A549 (cell line): ENCODE measurements around the gene ANXA6. TPM values are rescaled to one million over a fixed set of nuclear protein-coding genes. Genes with fewer than 3 reads are reported as not detected.

Experiments used
- ATAC-seq, 2 experiments: fragments of 200-7000 bp in 1 of 2; fragments of >200 bp in 1 of 2; cut with Nextera tagmentation in 1 of 2; cut with Tn5 transposase in 1 of 2; 3 replicates each; pipeline versions ENCODE4 v1.8.0 to v1.9.1; 2018 to 2020; ENCODE audit warnings: mild to moderate bottlenecking in 1 of 2, moderate library complexity in 1 of 2
- CTCF ChIA-PET: fragments of 300-600 bp; sonication (Branson Sonifier 250); formaldehyde crosslinking; extraction: SDS; loops from one replicate; lab custom pipeline; 2021; ENCODE audit warnings: antibody characterized with exemption, inconsistent platforms; lab: Yijun Ruan, JAX
- POLR2A ChIA-PET: fragments of 350-600 bp; formaldehyde crosslinking; extraction: SDS; loops from one replicate; lab custom pipeline; 2021; ENCODE audit warnings: antibody characterized with exemption, inconsistent platforms; lab: Yijun Ruan, JAX
- DNase-seq, 2 experiments: peaks; one replicate each; pipeline versions ENCODE4 v3.0.0 to v3.0.0-alpha.2; 2011 to 2016; ENCODE audit warnings: low read depth in 1 of 2, low spot score in 1 of 2
- FAIRE-seq: peaks from 2 replicates; lab custom pipeline; 2011; peaks lifted over from hg19 to GRCh38; lab: Jason Lieb, UNC
- H3K27ac ChIP-seq, 2 experiments: fragments of >200 bp; sonication (Bioruptor Twin); formaldehyde crosslinking; 3 replicates each; pipeline ENCODE4 v1.5.1; 2016 to 2017
- H3K4me1 ChIP-seq: fragments of >200 bp; sonication (Bioruptor Twin); formaldehyde crosslinking; 3 replicates; pipeline ENCODE4 v1.6.1; 2016
- H3K4me2 ChIP-seq: fragments of >200 bp; sonication (Bioruptor Twin); formaldehyde crosslinking; 3 replicates; pipeline ENCODE4 v1.6.1; 2016
- H3K4me3 ChIP-seq: fragments of >200 bp; sonication (Bioruptor Twin); formaldehyde crosslinking; 3 replicates; pipeline ENCODE4 v1.5.1; 2016
- H3K9me3 ChIP-seq: fragments of >200 bp; sonication (Bioruptor Twin); formaldehyde crosslinking; 3 replicates; pipeline ENCODE4 v1.6.1; 2016
- BCL3 ChIP-seq: fragments of >200 bp; sonication (Bioruptor Twin); formaldehyde crosslinking; IDR thresholded peaks from 3 replicates; pipeline ENCODE4 v1.6.1; 2016
- CBX2 ChIP-seq: fragments of 200-600 bp; sonication (generic); IDR thresholded peaks from 2 replicates; pipeline ENCODE4 v1.6.1; 2016; ENCODE audit warnings: low read depth, mild to moderate bottlenecking, borderline replicate concordance
- CEBPB ChIP-seq, 2 experiments: fragments of >200 bp in 1 of 2; sonication (Bioruptor Twin) in 1 of 2; formaldehyde crosslinking in 1 of 2; IDR thresholded peaks; 2 replicates each; pipeline ENCODE4 v1.6.1; 2012 to 2016
- ELK1 ChIP-seq: fragments of 150-350 bp; IDR thresholded peaks from 2 replicates; pipeline ENCODE4 v1.6.1; 2014; ENCODE audit warnings: low read depth, mild to moderate bottlenecking, low read length
- ESRRA ChIP-seq: fragments of 150-350 bp; IDR thresholded peaks from 2 replicates; pipeline ENCODE4 v1.6.1; 2014; ENCODE audit warnings: mild to moderate bottlenecking, low read length, borderline replicate concordance
- FOSL2 ChIP-seq, 2 experiments: fragments of 450-650 bp in 1 of 2; fragments of >200 bp in 1 of 2; sonication (Bioruptor Twin) in 1 of 2; formaldehyde crosslinking; IDR thresholded peaks; 2 replicates each; pipeline versions ENCODE4 v1.5.0 to v1.6.1; 2016 to 2020; ENCODE audit warnings: mild to moderate bottlenecking in 1 of 2, moderate library complexity in 1 of 2
- GATA3 ChIP-seq: IDR thresholded peaks from 2 replicates; pipeline ENCODE4 v1.6.1; 2012; ENCODE audit warnings: borderline replicate concordance
- HEYL ChIP-seq: fragments of 250-450 bp; sonication (Bioruptor Pico); IDR thresholded peaks from 2 replicates; pipeline ENCODE4 v1.8.0; 2021; ENCODE audit warnings: mild to moderate bottlenecking, moderate library complexity
- HOXB13 ChIP-seq: fragments of 250-450 bp; sonication (Bioruptor Pico); IDR thresholded peaks from 2 replicates; pipeline ENCODE4 v1.5.0; 2020; ENCODE audit warnings: low read depth, mild to moderate bottlenecking, moderate library complexity
- HOXB5 ChIP-seq: fragments of 250-450 bp; sonication (Bioruptor Pico); IDR thresholded peaks from 2 replicates; pipeline ENCODE4 v1.5.0; 2020; ENCODE audit warnings: mild to moderate bottlenecking, moderate library complexity
- JUN ChIP-seq, 2 experiments: fragments of >200 bp; sonication (Bioruptor Twin); formaldehyde crosslinking; IDR thresholded peaks; 2 replicates in 1 of 2; 3 replicates in 1 of 2; pipeline ENCODE4 v1.6.1; 2016 to 2017
- KDM1A ChIP-seq: fragments of 200-600 bp; sonication (generic); IDR thresholded peaks from 2 replicates; pipeline ENCODE4 v1.6.1; 2016; ENCODE audit warnings: low read depth, mild to moderate bottlenecking
- KDM5A ChIP-seq: fragments of 200-600 bp; sonication (generic); IDR thresholded peaks from 2 replicates; pipeline ENCODE4 v1.6.1; 2016; ENCODE audit warnings: antibody characterized with exemption, mild to moderate bottlenecking
- MAX ChIP-seq: IDR thresholded peaks from 2 replicates; pipeline ENCODE4 v1.6.1; 2012
- MAZ ChIP-seq: fragments of 150-350 bp; IDR thresholded peaks from 2 replicates; pipeline ENCODE4 v1.6.1; 2014; ENCODE audit warnings: antibody characterized with exemption, low read depth, low read length, borderline replicate concordance
- MYC ChIP-seq: IDR thresholded peaks from 2 replicates; pipeline ENCODE4 v1.6.1; 2012; ENCODE audit warnings: mild to moderate bottlenecking, inconsistent platforms, low read length, improper control_type of control experiment, borderline replicate concordance
- NFE2L2 ChIP-seq: fragments of 150-350 bp; conservative IDR thresholded peaks from 2 replicates; pipeline ENCODE4 v1.6.1; 2014; ENCODE audit warnings: low read length
- NR3C1 ChIP-seq: fragments of >200 bp; sonication (Bioruptor Twin); formaldehyde crosslinking; IDR thresholded peaks from 3 replicates; pipeline ENCODE4 v1.6.1; 2017
- POLR2AphosphoS2 ChIP-seq: conservative IDR thresholded peaks from 2 replicates; pipeline ENCODE4 v1.6.1; 2012; ENCODE audit warnings: low read length, improper control_type of control experiment, inconsistent platforms
- RARB ChIP-seq: fragments of 250-450 bp; sonication (Bioruptor Pico); IDR thresholded peaks from 2 replicates; pipeline ENCODE4 v1.8.0; 2021; ENCODE audit warnings: mild to moderate bottlenecking, moderate library complexity
- RFX5 ChIP-seq: fragments of 450-650 bp; IDR thresholded peaks from 2 replicates; pipeline ENCODE4 v1.7.1; 2014; ENCODE audit warnings: antibody characterized with exemption, mild to moderate bottlenecking, moderate library complexity
- SMC3 ChIP-seq: fragments of >200 bp; sonication (Bioruptor Twin); formaldehyde crosslinking; IDR thresholded peaks from 3 replicates; pipeline ENCODE4 v1.6.1; 2018; ENCODE audit warnings: inconsistent platforms
- ZC3H11A ChIP-seq: fragments of 450-650 bp; IDR thresholded peaks from 2 replicates; pipeline ENCODE4 v1.6.1; 2014; ENCODE audit warnings: antibody characterized with exemption, mild to moderate bottlenecking
- ZFP36 ChIP-seq: fragments of 450-650 bp; IDR thresholded peaks from 2 replicates; pipeline ENCODE4 v1.6.1; 2014; ENCODE audit warnings: borderline replicate concordance; ENCODE audit not compliant: partially characterized antibody
- ZSCAN20 ChIP-seq: fragments of 250-450 bp; sonication (Bioruptor Pico); IDR thresholded peaks from 2 replicates; pipeline ENCODE4 v1.8.0; 2022; ENCODE audit warnings: mild to moderate bottlenecking, moderate library complexity
- WGBS: methylation state at CpG from one replicate; pipeline ENCODE4 v1.1.6; 2017; ENCODE audit errors: missing lambda C conversion rate; 5-methylcytosine and 5-hydroxymethylcytosine counted together
- polyA plus RNA-seq, 4 experiments: library from polyadenylated mRNA; depleted of rRNA in 3 of 4; stranded (reverse); fragments of >200 nt; fragmentation: RNase III in 1 of 4; extraction: RNeasy Plus Mini Kit Qiagen cat#74134 plus additional on column Dnase treatment in 1 of 4; gene quantifications; 2 replicates in 3 of 4; 3 replicates in 1 of 4; pipeline ENCODE4 v1.2.3, GENCODE V29; 2011 to 2017
- TF ChIP-seq, protein P1 (sequence below): fragments of 200-600 bp; sonication (generic); IDR thresholded peaks from 2 replicates; pipeline ENCODE4 v1.6.1; 2016; ENCODE audit warnings: antibody characterized with exemption, mild to moderate bottlenecking, moderate library complexity

ANXA6 gene
- polyA plus RNA-seq, 2 of the 4 experiments (the other 2 are of a cell fraction) = 32.4 to 53.0 TPM

DNA sequence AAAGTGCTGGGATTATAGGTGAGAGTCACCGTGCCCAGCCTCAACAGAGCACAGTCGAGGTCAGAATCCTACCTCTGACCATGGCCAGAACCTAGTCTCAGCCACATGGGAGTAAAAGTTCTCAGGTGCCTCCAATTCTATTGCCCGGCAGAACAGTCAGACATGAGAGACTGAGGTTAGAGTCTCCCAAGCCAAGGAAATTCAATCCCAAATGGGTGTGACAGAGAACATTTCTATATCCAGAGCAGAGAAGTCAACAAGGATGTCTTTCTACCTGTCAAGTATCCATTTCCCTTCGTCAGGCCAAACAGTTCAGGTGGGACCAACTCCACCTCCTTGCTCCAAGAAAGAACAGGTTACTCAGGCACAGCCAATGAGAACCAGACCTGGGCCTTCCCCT, 10.5 kb downstream of the ANXA6 start:
- ATAC-seq = no peak
- ChIA-PET POLR2A (no interaction called here), CTCF (interaction anchor here (1.2 to 7.4 kb wide), 3 partner anchors 17 to 21 kb away, joined by 5 to 28 read pairs (median 16); no protein-coding TSS in a partner anchor)
- DNase-seq = no peak
- H3K9me3 ChIP-seq = no peaks in the 10 kb centered on the region
- 65% methylated on average over 4 of the region's 4 CpGs for WGBS
- no peak overlapping the region for H3K4me2 ChIP-seq
- no peak overlapping the region for H3K4me3 ChIP-seq
- no peak overlapping the region for H3K27ac ChIP-seq
- no peaks in the 10 kb centered on the region for H3K4me1 ChIP-seq
- no peak for FAIRE-seq
- TF ChIP-seq RFX5 (no peak), HEYL (CRISPR knock-in tag) (no peak), ZC3H11A (no peak), ZFP36 (no peak), POLR2AphosphoS2 (no peak), KDM5A (no peak), CEBPB (IDR thresholded peaks at IDR 0.05) (no peak), RARB (CRISPR knock-in tag) (no peak), FOSL2 (IDR thresholded peaks at IDR 0.05) (no peak), FOSL2 (CRISPR knock-in tag; IDR thresholded peaks at IDR 0.05) (no peak), JUN (IDR thresholded peaks at IDR 0.05) (no peak), CBX2 (no peak), MAZ (no peak), ESRRA (no peak), HOXB5 (CRISPR knock-in tag) (no peak), ELK1 (no peak)
- TF ChIP-seq, protein P1, sequence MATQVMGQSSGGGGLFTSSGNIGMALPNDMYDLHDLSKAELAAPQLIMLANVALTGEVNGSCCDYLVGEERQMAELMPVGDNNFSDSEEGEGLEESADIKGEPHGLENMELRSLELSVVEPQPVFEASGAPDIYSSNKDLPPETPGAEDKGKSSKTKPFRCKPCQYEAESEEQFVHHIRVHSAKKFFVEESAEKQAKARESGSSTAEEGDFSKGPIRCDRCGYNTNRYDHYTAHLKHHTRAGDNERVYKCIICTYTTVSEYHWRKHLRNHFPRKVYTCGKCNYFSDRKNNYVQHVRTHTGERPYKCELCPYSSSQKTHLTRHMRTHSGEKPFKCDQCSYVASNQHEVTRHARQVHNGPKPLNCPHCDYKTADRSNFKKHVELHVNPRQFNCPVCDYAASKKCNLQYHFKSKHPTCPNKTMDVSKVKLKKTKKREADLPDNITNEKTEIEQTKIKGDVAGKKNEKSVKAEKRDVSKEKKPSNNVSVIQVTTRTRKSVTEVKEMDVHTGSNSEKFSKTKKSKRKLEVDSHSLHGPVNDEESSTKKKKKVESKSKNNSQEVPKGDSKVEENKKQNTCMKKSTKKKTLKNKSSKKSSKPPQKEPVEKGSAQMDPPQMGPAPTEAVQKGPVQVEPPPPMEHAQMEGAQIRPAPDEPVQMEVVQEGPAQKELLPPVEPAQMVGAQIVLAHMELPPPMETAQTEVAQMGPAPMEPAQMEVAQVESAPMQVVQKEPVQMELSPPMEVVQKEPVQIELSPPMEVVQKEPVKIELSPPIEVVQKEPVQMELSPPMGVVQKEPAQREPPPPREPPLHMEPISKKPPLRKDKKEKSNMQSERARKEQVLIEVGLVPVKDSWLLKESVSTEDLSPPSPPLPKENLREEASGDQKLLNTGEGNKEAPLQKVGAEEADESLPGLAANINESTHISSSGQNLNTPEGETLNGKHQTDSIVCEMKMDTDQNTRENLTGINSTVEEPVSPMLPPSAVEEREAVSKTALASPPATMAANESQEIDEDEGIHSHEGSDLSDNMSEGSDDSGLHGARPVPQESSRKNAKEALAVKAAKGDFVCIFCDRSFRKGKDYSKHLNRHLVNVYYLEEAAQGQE = no peak

- CTCF ChIA-PET = interaction anchor here (1.0 to 7.4 kb wide), 4 partner anchors 18 to 512 kb away, joined by 3 to 28 read pairs (median 10); no protein-coding TSS in a partner anchor
- Histone ChIP-seq H3K4me3 (no peak overlapping the region), H3K4me1 (no peaks in the 10 kb centered on the region), H3K9me3 (no peaks in the 10 kb centered on the region), H3K27ac (no peak overlapping the region), H3K4me2 (no peak overlapping the region)
- DNase-seq (no peak), ATAC-seq (no peak), FAIRE-seq (no peak)
- TF ChIP-seq HOXB13 = no peak
- no peak for TF ChIP-seq GATA3
- TF ChIP-seq SMC3 = no peak
- POLR2A ChIA-PET = no interaction called here
These were observed 11.5 kb downstream of the ANXA6 start for GRCh38 chr5:151146061-151146460.

- Histone ChIP-seq H3K27ac (no peak overlapping the region), H3K4me2 (no peak overlapping the region), H3K4me1 (no peaks in the 10 kb centered on the region), H3K9me3 (no peaks in the 10 kb centered on the region), H3K4me3 (no peak overlapping the region)
- WGBS = 87% methylated on average over 3 of the region's 7 CpGs
- CTCF ChIA-PET = interaction anchor here (0.7 to 7.4 kb wide), 4 partner anchors 9 to 30 kb away, joined by 3 to 28 read pairs (median 4); no protein-coding TSS in a partner anchor
- POLR2A ChIA-PET = no interaction called here
- DNase-seq = no peak
- no peak for ATAC-seq
- no peak for FAIRE-seq
- TF ChIP-seq ZSCAN20 (CRISPR knock-in tag) = no peak
- TF ChIP-seq GATA3 = no peak
- no peak for TF ChIP-seq KDM1A
- TF ChIP-seq POLR2AphosphoS2 = no peak
- no peak for TF ChIP-seq MYC
- no peak for TF ChIP-seq BCL3
- no peak for TF ChIP-seq CEBPB (IDR thresholded peaks at IDR 0.05)
- no peak for TF ChIP-seq NR3C1
- no peak for TF ChIP-seq NFE2L2
- TF ChIP-seq MAX = no peak
- TF ChIP-seq ZFP36 = no peak
- TF ChIP-seq KDM5A = no peak
These were observed 12.7 kb downstream of the ANXA6 start for GRCh38 chr5:151144922-151145321.
